CD14-positive monocyte (primary cell): ENCODE measurements around the gene SIMC1. TPM values are rescaled to one million over a fixed set of nuclear protein-coding genes. Genes with fewer than 3 reads are reported as not detected.
"Not testable (repeated sequence)": the region's sequence is repeated elsewhere in the genome, so short reads cannot be mapped to it uniquely, and the experiment has no call there.

ENCODE experiments used
- DNase-seq, 3 donors: peaks; one replicate each; pipeline ENCODE4 v3.0.0-alpha.2; 2011 to 2022
- H2AFZ ChIP-seq: 2 replicates; pipeline ENCODE4 v1.6.0; 2012; ENCODE audit warnings: mild to moderate bottlenecking, low read depth, low read length, inconsistent platforms; ENCODE audit not compliant: insufficient read depth, poor library complexity, severe bottlenecking
- H3K27ac ChIP-seq, 2 donors: 1 replicate in 1 of 2; 2 replicates in 1 of 2; pipeline ENCODE4 v1.5.1; 2012 to 2013; ENCODE audit warnings: low read length in 2 of 2, control low read depth in 1 of 2, inconsistent platforms in 1 of 2, low read depth in 1 of 2, mild to moderate bottlenecking in 1 of 2
- H3K27me3 ChIP-seq, 2 donors: one replicate each; pipeline versions ENCODE4 v1.6.0 to v1.6.1; 2011 to 2013; ENCODE audit warnings: low read length in 2 of 2; ENCODE audit not compliant: control insufficient read depth in 2 of 2, insufficient read depth in 2 of 2
- H3K36me3 ChIP-seq, 2 donors: replicated peaks in 1 of 2; 1 replicate in 1 of 2; 2 replicates in 1 of 2; pipeline versions ENCODE4 v1.5.1 to v1.6.1; 2012 to 2013; ENCODE audit warnings: low read length in 2 of 2, control low read depth in 1 of 2, inconsistent platforms in 1 of 2, mild to moderate bottlenecking in 1 of 2; ENCODE audit not compliant: insufficient read depth in 2 of 2, control insufficient read depth in 1 of 2
- H3K4me1 ChIP-seq, 2 donors: 1 replicate in 1 of 2; 2 replicates in 1 of 2; pipeline versions ENCODE4 v1.5.1 to v1.6.1; 2012 to 2013; ENCODE audit warnings: low read length in 2 of 2, control low read depth in 1 of 2, inconsistent platforms in 1 of 2, mild to moderate bottlenecking in 1 of 2, moderate library complexity in 1 of 2; ENCODE audit not compliant: insufficient read depth in 2 of 2, control insufficient read depth in 1 of 2
- H3K4me2 ChIP-seq: replicated peaks from 2 replicates; pipeline ENCODE3; 2012; ENCODE audit warnings: low read length, moderate library complexity, mild to moderate bottlenecking; ENCODE audit not compliant: poor library complexity, severe bottlenecking; ENCODE audit errors: extremely low read depth
- H3K4me3 ChIP-seq, 3 experiments: fragments of 200-600 bp in 1 of 3; sonication (generic) in 1 of 3; replicated peaks in 1 of 3; 1 replicate in 2 of 3; 2 replicates in 1 of 3; pipeline ENCODE4 v1.5.1; 2011 to 2013; ENCODE audit warnings: low read length in 3 of 3, mild to moderate bottlenecking in 3 of 3, control low read depth in 2 of 3, low read depth in 2 of 3, inconsistent platforms in 1 of 3, moderate library complexity in 1 of 3
- H3K79me2 ChIP-seq: 2 replicates; pipeline ENCODE4 v1.6.0; 2012; ENCODE audit warnings: mild to moderate bottlenecking, control low read depth, inconsistent platforms, low read length, moderate library complexity; ENCODE audit not compliant: insufficient read depth
- H3K9ac ChIP-seq: 2 replicates; pipeline ENCODE4 v1.6.0; 2017; ENCODE audit warnings: low read length, mild to moderate bottlenecking; ENCODE audit not compliant: insufficient read depth, poor library complexity, severe bottlenecking
- H3K9me3 ChIP-seq, 2 donors: replicated peaks in 1 of 2; 1 replicate in 1 of 2; 2 replicates in 1 of 2; pipeline versions ENCODE4 v1.5.1 to v1.6.1; 2012 to 2013; ENCODE audit warnings: low read length in 2 of 2, control low read depth in 1 of 2; ENCODE audit not compliant: control insufficient read depth in 1 of 2, insufficient read depth in 1 of 2
- H4K20me1 ChIP-seq: 2 replicates; pipeline ENCODE4 v1.6.0; 2012; ENCODE audit warnings: mild to moderate bottlenecking, low read length, control low read depth, moderate library complexity; ENCODE audit not compliant: insufficient read depth
- H3K27ac Mint-ChIP-seq, 7 donors: one replicate each; pipeline ENCODE4 v1.8.0; 2020; ENCODE audit warnings: mild to moderate bottlenecking in 7 of 7, mixed read lengths in 7 of 7, moderate library complexity in 6 of 7, inconsistent platforms in 2 of 7
- H3K27me3 Mint-ChIP-seq, 3 donors: one replicate each; pipeline ENCODE4 v1.8.0; 2021 to 2022; ENCODE audit warnings: low read depth in 3 of 3, mild to moderate bottlenecking in 3 of 3, mixed read lengths in 3 of 3, moderate library complexity in 3 of 3, inconsistent platforms in 1 of 3
- H3K36me3 Mint-ChIP-seq, 2 donors: one replicate each; pipeline ENCODE4 v1.8.0; 2020; ENCODE audit warnings: mixed read lengths in 2 of 2, inconsistent platforms in 1 of 2, mild to moderate bottlenecking in 1 of 2
- H3K4me1 Mint-ChIP-seq: one replicate; pipeline ENCODE4 v1.8.0; 2020; ENCODE audit warnings: mild to moderate bottlenecking, mixed read lengths
- H3K4me3 Mint-ChIP-seq, 2 donors: one replicate each; pipeline ENCODE4 v1.8.0; 2020; ENCODE audit warnings: mild to moderate bottlenecking in 2 of 2, mixed read lengths in 2 of 2, moderate library complexity in 1 of 2
- H3K9me3 Mint-ChIP-seq, 7 donors: one replicate each; pipeline ENCODE4 v1.8.0; 2020 to 2022; ENCODE audit warnings: mixed read lengths in 7 of 7, mild to moderate bottlenecking in 6 of 7, moderate library complexity in 6 of 7, inconsistent platforms in 2 of 7
- WGBS: methylation state at CpG from one replicate; pipeline ENCODE4 v1.1.5; 2013; ENCODE audit warnings: missing lambda C conversion rate; ENCODE audit not compliant: insufficient coverage; 5-methylcytosine and 5-hydroxymethylcytosine counted together
- intact Hi-C, 2 donors: fragments of 100-400 bp; cut with micrococcal nuclease; formaldehyde crosslinking; loops; one replicate each; pipeline versions ENCODE4 v1.15.0 to v1.15.1; 2023
- polyA plus RNA-seq, 3 donors: library from polyadenylated mRNA; depleted of rRNA in 1 of 3; unstranded in 2 of 3; stranded (reverse) in 1 of 3; fragments of 300-500 nt in 2 of 3; fragments of >200 nt in 1 of 3; fragmentation: Illumina TruSeq in 2 of 3; gene quantifications; 1 replicate in 2 of 3; 2 replicates in 1 of 3; pipeline ENCODE4 v1.2.3, GENCODE V29; 2012 to 2021
- TF ChIP-seq, protein P1 (sequence below): fragments of 200-600 bp; IDR thresholded peaks from one replicate; pipeline ENCODE4 v1.8.0; 2022; ENCODE audit warnings: antibody characterized with exemption, mild to moderate bottlenecking

The SIMC1 gene
- polyA plus RNA-seq, 3 donors, result 2.3 to 8.4 (median 3.7) TPM

DNA sequence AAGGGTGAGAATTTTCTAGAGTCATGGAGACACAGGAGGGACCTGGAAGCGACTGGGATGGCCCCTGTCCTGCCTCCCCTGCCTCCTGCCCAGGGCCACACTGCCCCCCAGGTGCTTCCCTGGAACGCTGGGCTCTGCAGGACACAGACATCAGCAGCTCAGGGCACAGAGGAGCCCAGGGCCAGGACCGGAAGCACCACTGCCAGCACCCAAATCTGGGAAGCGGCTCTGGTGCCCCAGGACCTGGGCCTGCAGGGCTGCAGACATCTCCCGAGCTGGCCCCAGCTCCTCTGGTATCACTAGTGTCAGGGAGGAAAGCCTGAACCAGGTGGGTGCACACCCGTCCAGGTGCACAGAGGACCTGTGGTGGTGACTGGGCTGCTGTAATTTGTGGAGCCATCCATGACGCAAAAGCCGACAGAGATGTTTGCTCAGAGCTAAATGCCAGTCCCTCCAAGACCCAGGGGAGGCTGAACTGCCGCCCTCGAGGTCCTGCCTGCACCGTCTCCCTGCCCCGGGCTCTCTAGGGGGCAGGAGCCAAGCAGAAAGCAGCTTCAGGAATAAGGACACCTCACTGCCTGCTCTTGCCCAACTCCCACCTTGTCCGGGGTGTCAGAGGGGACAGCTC is 46.0 kb upstream of the SIMC1 start:
- H3K27ac Mint-ChIP-seq, result no peak overlapping the region
- no peak overlapping the region for H3K27ac ChIP-seq
- H3K4me3 ChIP-seq, result no peak overlapping the region
- peaks cover 2 to 19% of the 10 kb centered on the region in 2 donors for H3K27me3 ChIP-seq
- H3K4me3 Mint-ChIP-seq, result no peak overlapping the region
- H3K9me3 ChIP-seq, result no peaks in the 10 kb centered on the region
- intact Hi-C loops, result no loop called here
- H2AFZ ChIP-seq, result no peak overlapping the region
- H3K9ac ChIP-seq, result no peak overlapping the region
- DNase-seq, result no peak
- H4K20me1 ChIP-seq, result no peaks in the 10 kb centered on the region
- H3K4me1 ChIP-seq, result no peaks in the 10 kb centered on the region
- peaks cover 19 to 35% (median 25%) of the 10 kb centered on the region in 3 donors for H3K27me3 Mint-ChIP-seq
- H3K9me3 Mint-ChIP-seq, result no peaks in the 10 kb centered on the region
- TF ChIP-seq, protein P1, sequence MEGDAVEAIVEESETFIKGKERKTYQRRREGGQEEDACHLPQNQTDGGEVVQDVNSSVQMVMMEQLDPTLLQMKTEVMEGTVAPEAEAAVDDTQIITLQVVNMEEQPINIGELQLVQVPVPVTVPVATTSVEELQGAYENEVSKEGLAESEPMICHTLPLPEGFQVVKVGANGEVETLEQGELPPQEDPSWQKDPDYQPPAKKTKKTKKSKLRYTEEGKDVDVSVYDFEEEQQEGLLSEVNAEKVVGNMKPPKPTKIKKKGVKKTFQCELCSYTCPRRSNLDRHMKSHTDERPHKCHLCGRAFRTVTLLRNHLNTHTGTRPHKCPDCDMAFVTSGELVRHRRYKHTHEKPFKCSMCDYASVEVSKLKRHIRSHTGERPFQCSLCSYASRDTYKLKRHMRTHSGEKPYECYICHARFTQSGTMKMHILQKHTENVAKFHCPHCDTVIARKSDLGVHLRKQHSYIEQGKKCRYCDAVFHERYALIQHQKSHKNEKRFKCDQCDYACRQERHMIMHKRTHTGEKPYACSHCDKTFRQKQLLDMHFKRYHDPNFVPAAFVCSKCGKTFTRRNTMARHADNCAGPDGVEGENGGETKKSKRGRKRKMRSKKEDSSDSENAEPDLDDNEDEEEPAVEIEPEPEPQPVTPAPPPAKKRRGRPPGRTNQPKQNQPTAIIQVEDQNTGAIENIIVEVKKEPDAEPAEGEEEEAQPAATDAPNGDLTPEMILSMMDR, result no peak
- H3K36me3 ChIP-seq, result no peaks in the 10 kb centered on the region
- H3K79me2 ChIP-seq, result no peaks in the 10 kb centered on the region
- no peaks in the 10 kb centered on the region for H3K36me3 Mint-ChIP-seq
- no peak overlapping the region for H3K4me2 ChIP-seq
- 74% methylated on average over 8 of the region's 13 CpGs for WGBS
- H3K4me1 Mint-ChIP-seq, result no peaks in the 10 kb centered on the region

DNA sequence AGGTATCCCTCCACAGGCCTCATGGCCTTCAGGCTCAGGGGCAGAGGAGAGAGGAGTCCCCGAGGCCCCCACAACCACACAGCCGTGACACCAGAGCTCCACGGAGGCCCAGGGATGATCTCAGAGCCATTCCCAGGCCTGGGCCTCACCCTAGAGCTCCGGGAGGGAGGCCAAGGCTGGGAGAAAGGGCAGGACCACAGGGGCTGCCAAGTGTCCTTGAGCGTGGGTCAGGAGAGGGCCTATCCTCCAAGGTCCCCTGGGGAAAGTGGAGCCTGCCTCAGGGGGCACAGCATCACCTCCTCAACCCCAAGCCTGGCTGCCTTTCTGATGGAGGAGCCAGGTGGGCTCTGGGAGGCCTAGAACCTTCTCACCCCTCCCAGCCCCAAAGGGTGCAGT is 45.5 kb upstream of the SIMC1 start:
- H3K9me3 ChIP-seq, H3K4me1 Mint-ChIP-seq, H3K79me2 ChIP-seq: not testable (repeated sequence)

DNA sequence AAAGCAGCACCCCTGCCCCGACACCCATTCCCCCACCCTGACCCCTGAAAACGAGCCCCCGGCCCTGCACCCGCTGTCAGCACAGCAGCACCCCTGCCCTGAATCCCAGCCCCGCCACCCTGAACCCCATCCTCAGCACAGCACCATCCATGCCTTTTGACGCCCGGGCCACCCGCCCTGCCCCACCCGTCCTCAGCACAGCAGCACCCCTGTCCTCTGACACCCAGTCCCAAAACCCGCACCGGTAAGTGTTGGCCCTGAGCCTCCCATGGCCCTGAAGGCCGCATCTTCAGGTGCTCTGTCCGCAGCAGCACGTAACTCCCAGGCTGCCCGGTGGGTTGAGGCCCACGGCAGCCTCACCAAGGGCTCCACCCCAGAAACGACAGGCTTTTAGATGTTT is 44.6 kb upstream of the SIMC1 start:
- DNase-seq, H3K36me3 ChIP-seq, H3K9me3 ChIP-seq, H3K27ac Mint-ChIP-seq, intact Hi-C loops, H3K9me3 Mint-ChIP-seq, H3K27ac ChIP-seq, H3K4me1 Mint-ChIP-seq, H3K4me2 ChIP-seq, H3K4me1 ChIP-seq, H3K9ac ChIP-seq, H3K4me3 ChIP-seq, H2AFZ ChIP-seq, H3K79me2 ChIP-seq, H3K36me3 Mint-ChIP-seq, H4K20me1 ChIP-seq: not testable (repeated sequence)
- H3K4me3 Mint-ChIP-seq, result peak overlapping the region in 1 of 2 donors; percentile 55
- WGBS, result 85% methylated on average over 8 of the region's 17 CpGs
- peaks cover 30 to 42% (median 35%) of the 10 kb centered on the region in 3 donors for H3K27me3 Mint-ChIP-seq
- H3K27me3 ChIP-seq, result peaks cover 4 to 28% of the 10 kb centered on the region in 2 donors

More for the DNA sequence above, 45.5 kb upstream of the SIMC1 start:
- H3K4me3 Mint-ChIP-seq, H3K36me3 ChIP-seq, H3K4me2 ChIP-seq, H2AFZ ChIP-seq, DNase-seq, H3K9me3 Mint-ChIP-seq, H4K20me1 ChIP-seq, H3K36me3 Mint-ChIP-seq, intact Hi-C loops, H3K4me1 ChIP-seq, H3K4me3 ChIP-seq, H3K27ac Mint-ChIP-seq, H3K9ac ChIP-seq, H3K27ac ChIP-seq: not testable (repeated sequence)
- peaks cover 2 to 23% of the 10 kb centered on the region in 2 donors for H3K27me3 ChIP-seq
- peaks cover 24 to 38% (median 30%) of the 10 kb centered on the region in 3 donors for H3K27me3 Mint-ChIP-seq
- WGBS, result 86% methylated on average over 1 of the region's 5 CpGs
